ENCODE measurements around the gene NMU.
A peak's percentile ranks its signal among the peaks of the same experiment; 100 is the strongest.
"Not testable (repeated sequence)": the region's sequence is repeated elsewhere in the genome, so short reads cannot be mapped to it uniquely, and the experiment has no call there.

Gene NMU, protein sequence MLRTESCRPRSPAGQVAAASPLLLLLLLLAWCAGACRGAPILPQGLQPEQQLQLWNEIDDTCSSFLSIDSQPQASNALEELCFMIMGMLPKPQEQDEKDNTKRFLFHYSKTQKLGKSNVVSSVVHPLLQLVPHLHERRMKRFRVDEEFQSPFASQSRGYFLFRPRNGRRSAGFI

DNA sequence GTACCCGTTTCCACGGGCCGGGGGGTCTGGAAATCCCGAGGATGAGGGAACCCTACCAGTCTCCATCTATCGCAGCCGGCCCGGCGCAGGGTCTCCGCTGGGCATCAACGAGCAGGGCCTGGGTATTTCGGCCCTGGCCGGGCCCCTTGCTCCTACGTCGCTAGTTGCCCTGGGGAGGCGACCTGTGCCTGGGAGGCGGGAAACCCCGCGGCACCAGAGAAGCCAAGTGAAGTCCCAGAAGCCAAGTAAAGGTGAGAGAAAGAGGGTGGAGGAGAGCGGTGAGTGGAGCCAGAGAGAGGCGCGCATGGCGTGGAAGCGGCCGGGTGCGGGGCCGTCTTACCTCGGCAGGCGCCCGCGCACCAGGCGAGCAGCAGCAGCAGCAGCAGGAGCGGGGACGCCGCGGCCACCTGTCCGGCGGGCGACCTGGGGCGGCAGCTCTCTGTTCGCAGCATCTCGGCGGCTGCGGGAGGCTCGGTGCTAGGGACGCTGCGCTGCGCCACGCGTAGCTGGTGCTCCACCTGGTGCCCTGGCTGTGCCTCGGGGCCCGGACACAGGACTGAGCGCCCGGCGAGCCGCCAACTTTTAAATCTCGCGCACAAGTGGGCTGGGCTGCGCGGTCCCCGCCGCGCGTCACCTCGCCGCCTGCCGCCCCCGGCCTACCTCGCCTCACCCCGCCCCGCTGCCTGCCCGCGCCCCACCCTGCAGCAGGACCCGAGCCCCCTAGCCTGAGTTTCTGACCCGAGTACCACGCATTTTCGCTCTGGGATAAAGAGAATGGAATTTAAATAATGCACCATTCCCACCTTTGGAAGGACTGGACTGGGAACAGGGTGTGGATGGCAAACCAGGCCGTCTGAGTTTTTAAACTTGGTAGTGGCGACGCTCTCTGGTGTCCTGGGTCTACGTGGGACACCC lies at the start of gene NMU:
NMU (minus strand) TSS at position 558 of the 915 bp plus-strand sequence; CDS start at position 452, 106 bp downstream.
- Histone ChIP-seq H3K27me3 (ENCODE audit: control insufficient read depth in 1 of 2, insufficient read depth in 2 of 2, low read length in 2 of 2) (peaks cover 16 to 20% of the 10 kb centered on the region in 2 donors), H3K9ac (ENCODE audit: low read length) (no peak within 1 kb of the TSS), H3K27ac (ENCODE audit: low read depth, low read length) (no peak within 1 kb of the TSS), H3K9me3 (ENCODE audit: low read length) (no peaks in the 10 kb centered on the region), H3K4me1 (ENCODE audit: insufficient read depth, low read length) (peaks cover 4% of the 10 kb centered on the region), H3K36me3 (ENCODE audit: insufficient read depth, low read length) (no peaks in the 10 kb centered on the region), H3K4me3 (ENCODE audit: low read depth in 1 of 2, low read length in 2 of 2) (peak within 1 kb of the TSS in 1 of 2 donors; percentile 20)

DNA sequence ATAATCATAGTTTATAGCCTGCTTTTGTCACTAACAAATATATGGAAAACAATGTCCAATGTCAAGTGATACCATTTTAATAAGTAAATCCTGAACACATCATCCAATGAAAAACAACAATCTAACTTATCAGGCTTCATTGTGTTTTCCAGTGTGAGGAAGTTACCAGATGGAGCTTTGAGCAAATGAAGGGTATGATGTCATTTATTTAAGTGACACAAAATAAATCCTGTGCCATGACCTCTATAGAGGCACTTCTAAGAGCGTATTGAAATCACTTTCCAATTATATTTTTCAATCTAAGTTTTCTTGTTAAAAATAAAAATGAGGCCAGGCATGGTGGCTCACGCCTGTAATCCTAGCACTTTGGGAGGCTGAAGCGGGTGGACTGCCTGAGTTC lies 48.2 kb upstream of the NMU start:
- no peaks in the 10 kb centered on the region for H3K27me3 ChIP-seq (ENCODE audit: control insufficient read depth in 1 of 2, insufficient read depth in 2 of 2, low read length in 2 of 2)
- H3K27ac ChIP-seq (ENCODE audit: low read depth, low read length): no peak overlapping the region
- H3K4me1 ChIP-seq (ENCODE audit: insufficient read depth, low read length): no peaks in the 10 kb centered on the region
- H3K36me3 ChIP-seq (ENCODE audit: insufficient read depth, low read length): no peaks in the 10 kb centered on the region
- H3K4me3 ChIP-seq (ENCODE audit: low read depth in 1 of 2, low read length in 2 of 2): no peak overlapping the region
- H3K9ac ChIP-seq (ENCODE audit: low read length): no peak overlapping the region
- H3K9me3 ChIP-seq (ENCODE audit: low read length): no peaks in the 10 kb centered on the region

DNA sequence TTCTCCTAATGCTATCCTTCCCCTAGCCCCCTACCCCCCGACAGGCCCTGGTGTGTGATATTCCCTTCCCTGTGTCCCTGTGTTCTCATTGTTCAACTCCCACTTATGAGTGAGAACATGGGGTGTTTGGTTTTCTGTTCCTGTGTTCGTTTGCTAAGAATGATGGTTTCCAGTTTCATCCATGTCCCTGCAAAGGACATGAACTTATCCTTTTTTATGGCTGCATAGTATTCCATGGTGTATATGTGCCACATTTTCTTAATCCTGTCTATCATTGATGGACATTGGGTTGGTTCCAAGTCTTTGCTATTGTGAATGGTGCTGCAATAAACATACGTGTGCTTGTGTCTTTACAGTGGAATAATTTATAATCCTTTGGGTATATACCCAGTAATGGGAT lies 46.7 kb upstream of the NMU start:
- not testable (repeated sequence) for H3K27me3 ChIP-seq (ENCODE audit: control insufficient read depth in 1 of 2, insufficient read depth in 2 of 2, low read length in 2 of 2); H3K4me3 ChIP-seq (ENCODE audit: low read depth in 1 of 2, low read length in 2 of 2); H3K4me1 ChIP-seq (ENCODE audit: insufficient read depth, low read length); H3K27ac ChIP-seq (ENCODE audit: low read depth, low read length); H3K9ac ChIP-seq (ENCODE audit: low read length); H3K9me3 ChIP-seq (ENCODE audit: low read length); H3K36me3 ChIP-seq (ENCODE audit: insufficient read depth, low read length)

DNA sequence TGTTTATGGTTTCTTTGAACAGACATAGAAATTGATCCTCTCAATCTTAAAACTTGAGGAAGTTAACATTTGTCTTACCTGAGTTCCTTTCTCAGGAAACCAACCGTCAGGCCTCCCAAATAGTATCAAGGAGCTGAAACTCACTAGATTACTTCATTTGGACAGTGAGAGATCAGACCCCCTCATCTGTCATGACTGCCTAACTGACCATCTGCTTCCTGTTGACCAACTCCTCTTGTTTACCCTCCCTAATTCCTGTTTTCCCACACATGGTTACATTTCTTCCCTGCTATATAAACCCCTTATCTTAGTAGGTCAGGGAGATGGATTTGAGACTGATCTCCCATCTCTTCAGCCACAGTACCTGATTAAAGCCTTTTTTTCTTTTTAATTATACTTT lies 46.2 kb upstream of the NMU start:
- no peaks in the 10 kb centered on the region for H3K27me3 ChIP-seq (ENCODE audit: control insufficient read depth in 1 of 2, insufficient read depth in 2 of 2, low read length in 2 of 2)
- H3K9ac ChIP-seq (ENCODE audit: low read length): no peak overlapping the region
- H3K36me3 ChIP-seq (ENCODE audit: insufficient read depth, low read length): no peaks in the 10 kb centered on the region
- no peak overlapping the region for H3K27ac ChIP-seq (ENCODE audit: low read depth, low read length)
- H3K4me3 ChIP-seq (ENCODE audit: low read depth in 1 of 2, low read length in 2 of 2): no peak overlapping the region
- H3K4me1 ChIP-seq (ENCODE audit: insufficient read depth, low read length): no peaks in the 10 kb centered on the region
- no peaks in the 10 kb centered on the region for H3K9me3 ChIP-seq (ENCODE audit: low read length)

DNA sequence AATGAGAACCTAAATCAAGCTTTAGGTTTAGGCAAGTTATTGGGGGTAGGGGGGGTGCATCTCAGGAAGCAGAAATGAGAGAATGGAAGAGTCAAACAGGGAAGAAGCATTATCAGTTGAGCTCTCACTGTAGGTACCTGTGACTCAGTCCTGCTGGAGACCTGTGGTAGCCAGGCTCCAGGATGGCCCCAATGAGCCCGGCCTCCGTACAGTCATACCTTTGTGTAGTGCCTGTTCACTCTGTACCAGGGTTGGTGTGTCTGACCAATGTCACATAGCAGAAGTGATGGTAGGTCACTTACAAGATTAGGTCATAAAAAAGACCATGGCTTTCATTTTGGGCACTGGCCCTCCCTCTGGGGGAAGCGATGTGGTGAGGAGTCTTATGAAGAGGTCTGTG lies 45.3 kb upstream of the NMU start:
- Histone ChIP-seq H3K4me1 (ENCODE audit: insufficient read depth, low read length) (no peaks in the 10 kb centered on the region), H3K4me3 (ENCODE audit: low read depth in 1 of 2, low read length in 2 of 2) (no peak overlapping the region), H3K27ac (ENCODE audit: low read depth, low read length) (no peak overlapping the region), H3K9ac (ENCODE audit: low read length) (no peak overlapping the region), H3K27me3 (ENCODE audit: control insufficient read depth in 1 of 2, insufficient read depth in 2 of 2, low read length in 2 of 2) (no peaks in the 10 kb centered on the region), H3K9me3 (ENCODE audit: low read length) (no peaks in the 10 kb centered on the region), H3K36me3 (ENCODE audit: insufficient read depth, low read length) (no peaks in the 10 kb centered on the region)

DNA sequence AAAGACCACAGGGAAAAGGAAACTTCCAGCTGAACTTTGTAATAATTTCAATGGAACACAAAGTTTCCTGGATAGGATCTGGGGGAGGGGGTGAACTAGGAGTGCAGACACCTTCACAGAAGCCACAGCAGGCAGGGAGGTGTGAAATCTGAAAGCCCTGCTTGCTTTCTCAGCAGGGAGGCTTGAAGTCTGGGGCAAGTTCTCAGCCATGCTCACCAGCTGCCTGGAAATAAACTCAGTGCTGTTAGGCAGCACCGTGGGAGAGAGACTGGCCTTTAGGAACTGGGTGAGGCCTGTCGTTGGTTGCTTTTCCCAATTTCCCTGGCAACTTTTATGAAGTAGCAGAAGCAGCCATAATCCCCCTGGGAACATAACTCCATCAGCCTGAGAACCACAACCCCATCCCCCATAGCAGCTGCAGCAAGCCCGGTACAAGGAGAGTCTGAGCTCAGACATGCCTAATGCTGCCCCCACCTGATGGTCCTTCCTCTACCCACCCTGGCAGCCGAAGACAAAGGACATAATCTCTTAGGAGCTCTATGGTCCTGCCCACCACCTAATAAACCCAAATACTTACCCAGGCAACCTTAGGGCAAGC lies 39.2 kb upstream of the NMU start:
- H3K36me3 ChIP-seq (ENCODE audit: insufficient read depth, low read length): no peaks in the 10 kb centered on the region
- no peaks in the 10 kb centered on the region for H3K9me3 ChIP-seq (ENCODE audit: low read length)
- no peaks in the 10 kb centered on the region for H3K27me3 ChIP-seq (ENCODE audit: control insufficient read depth in 1 of 2, insufficient read depth in 2 of 2, low read length in 2 of 2)
- H3K4me1 ChIP-seq (ENCODE audit: insufficient read depth, low read length): no peaks in the 10 kb centered on the region
- no peak overlapping the region for H3K9ac ChIP-seq (ENCODE audit: low read length)
- no peak overlapping the region for H3K4me3 ChIP-seq (ENCODE audit: low read depth in 1 of 2, low read length in 2 of 2)
- H3K27ac ChIP-seq (ENCODE audit: low read depth, low read length): no peak overlapping the region

DNA sequence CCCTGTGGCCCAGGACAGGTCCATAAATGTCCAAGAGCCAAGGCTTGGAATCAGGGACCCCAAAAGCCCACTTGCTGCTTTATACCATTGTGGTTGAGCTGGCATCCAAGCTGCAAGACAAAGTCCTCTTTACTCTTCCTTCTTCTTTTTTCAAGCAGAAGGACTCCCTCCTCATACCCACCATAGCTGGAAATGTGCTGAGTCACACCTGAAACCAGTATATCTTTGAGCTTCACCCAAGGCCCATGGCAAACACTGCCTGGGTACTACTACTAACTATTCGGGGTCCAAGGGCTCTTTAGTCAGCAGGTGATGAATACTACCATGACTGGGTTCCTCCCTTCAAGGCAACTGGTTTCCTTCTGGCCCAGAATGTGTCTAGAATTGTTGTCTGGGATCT lies 37.3 kb upstream of the NMU start:
- no peaks in the 10 kb centered on the region for H3K9me3 ChIP-seq (ENCODE audit: low read length)
- no peaks in the 10 kb centered on the region for H3K36me3 ChIP-seq (ENCODE audit: insufficient read depth, low read length)
- no peak overlapping the region for H3K27ac ChIP-seq (ENCODE audit: low read depth, low read length)
- H3K4me1 ChIP-seq (ENCODE audit: insufficient read depth, low read length): no peaks in the 10 kb centered on the region
- H3K27me3 ChIP-seq (ENCODE audit: control insufficient read depth in 1 of 2, insufficient read depth in 2 of 2, low read length in 2 of 2): no peaks in the 10 kb centered on the region
- H3K4me3 ChIP-seq (ENCODE audit: low read depth in 1 of 2, low read length in 2 of 2): no peak overlapping the region
- no peak overlapping the region for H3K9ac ChIP-seq (ENCODE audit: low read length)

DNA sequence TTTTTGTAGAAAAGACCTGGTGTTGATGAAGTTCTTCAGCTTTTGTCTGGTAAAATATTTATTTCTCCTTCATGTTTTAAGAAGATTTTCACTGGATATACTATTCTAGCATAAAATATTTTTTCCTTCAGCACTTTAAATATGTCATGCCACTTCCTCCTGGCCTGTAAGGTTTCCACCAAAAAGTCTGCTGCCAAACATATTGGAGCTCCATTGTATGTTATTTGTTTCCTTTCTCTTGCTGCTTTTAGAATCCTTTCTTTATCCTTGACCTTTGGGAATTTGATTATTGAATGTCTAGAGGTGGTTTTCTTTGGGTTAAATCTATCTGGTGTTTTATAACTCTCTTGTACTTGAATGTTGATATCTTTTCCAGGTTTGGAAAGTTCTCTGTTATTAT lies 35.6 kb upstream of the NMU start:
- no peaks in the 10 kb centered on the region for H3K9me3 ChIP-seq (ENCODE audit: low read length)
- no peaks in the 10 kb centered on the region for H3K27me3 ChIP-seq (ENCODE audit: control insufficient read depth in 1 of 2, insufficient read depth in 2 of 2, low read length in 2 of 2)
- H3K9ac ChIP-seq (ENCODE audit: low read length): no peak overlapping the region
- H3K36me3 ChIP-seq (ENCODE audit: insufficient read depth, low read length): no peaks in the 10 kb centered on the region
- no peak overlapping the region for H3K27ac ChIP-seq (ENCODE audit: low read depth, low read length)
- H3K4me1 ChIP-seq (ENCODE audit: insufficient read depth, low read length): no peaks in the 10 kb centered on the region
- H3K4me3 ChIP-seq (ENCODE audit: low read depth in 1 of 2, low read length in 2 of 2): no peak overlapping the region

DNA sequence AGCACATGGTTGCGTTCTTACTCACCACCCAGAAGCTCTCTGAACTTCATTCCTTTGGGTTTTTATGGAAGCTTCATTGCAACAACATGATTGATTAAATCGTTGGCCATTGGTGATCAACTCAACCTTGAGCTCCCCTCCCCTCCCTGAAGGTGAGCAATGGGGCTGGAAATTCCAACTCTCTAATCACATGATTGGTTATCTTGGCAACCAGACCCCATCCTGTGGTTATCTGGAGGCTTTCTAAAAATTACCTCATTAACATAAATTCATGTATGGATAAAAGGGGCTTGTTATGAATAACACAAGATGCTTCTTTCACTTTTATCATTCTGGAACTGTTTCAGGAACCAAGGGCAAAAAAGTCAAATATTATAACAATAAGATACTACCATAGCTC lies 34.6 kb upstream of the NMU start:
- Histone ChIP-seq H3K9ac (ENCODE audit: low read length) (no peak overlapping the region), H3K36me3 (ENCODE audit: insufficient read depth, low read length) (no peaks in the 10 kb centered on the region), H3K4me3 (ENCODE audit: low read depth in 1 of 2, low read length in 2 of 2) (no peak overlapping the region), H3K27ac (ENCODE audit: low read depth, low read length) (no peak overlapping the region), H3K9me3 (ENCODE audit: low read length) (no peaks in the 10 kb centered on the region), H3K27me3 (ENCODE audit: control insufficient read depth in 1 of 2, insufficient read depth in 2 of 2, low read length in 2 of 2) (no peaks in the 10 kb centered on the region), H3K4me1 (ENCODE audit: insufficient read depth, low read length) (no peaks in the 10 kb centered on the region)

DNA sequence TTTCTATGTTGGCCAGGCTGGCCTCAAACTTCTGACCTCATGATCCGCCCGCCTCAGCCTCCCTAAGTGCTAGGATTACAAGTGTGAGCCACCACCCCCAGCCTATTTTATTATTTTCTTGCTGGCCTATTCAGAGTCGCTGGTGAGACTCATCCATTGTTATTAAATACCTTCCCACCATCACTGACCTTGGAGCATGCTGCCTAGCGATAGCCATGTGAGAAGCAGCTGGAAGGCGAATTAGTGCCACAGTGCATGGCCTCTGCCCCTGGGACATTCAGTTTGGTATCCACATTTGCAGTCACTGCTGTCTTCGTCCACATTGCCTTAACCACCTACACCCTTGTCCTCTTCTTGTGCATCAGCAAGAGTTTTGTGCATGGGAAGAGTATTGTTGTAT lies 32.4 kb upstream of the NMU start:
- no peak overlapping the region for H3K9ac ChIP-seq (ENCODE audit: low read length)
- H3K36me3 ChIP-seq (ENCODE audit: insufficient read depth, low read length): no peaks in the 10 kb centered on the region
- no peaks in the 10 kb centered on the region for H3K4me1 ChIP-seq (ENCODE audit: insufficient read depth, low read length)
- H3K27ac ChIP-seq (ENCODE audit: low read depth, low read length): no peak overlapping the region
- no peak overlapping the region for H3K4me3 ChIP-seq (ENCODE audit: low read depth in 1 of 2, low read length in 2 of 2)
- H3K27me3 ChIP-seq (ENCODE audit: control insufficient read depth in 1 of 2, insufficient read depth in 2 of 2, low read length in 2 of 2): no peaks in the 10 kb centered on the region
- no peaks in the 10 kb centered on the region for H3K9me3 ChIP-seq (ENCODE audit: low read length)

DNA sequence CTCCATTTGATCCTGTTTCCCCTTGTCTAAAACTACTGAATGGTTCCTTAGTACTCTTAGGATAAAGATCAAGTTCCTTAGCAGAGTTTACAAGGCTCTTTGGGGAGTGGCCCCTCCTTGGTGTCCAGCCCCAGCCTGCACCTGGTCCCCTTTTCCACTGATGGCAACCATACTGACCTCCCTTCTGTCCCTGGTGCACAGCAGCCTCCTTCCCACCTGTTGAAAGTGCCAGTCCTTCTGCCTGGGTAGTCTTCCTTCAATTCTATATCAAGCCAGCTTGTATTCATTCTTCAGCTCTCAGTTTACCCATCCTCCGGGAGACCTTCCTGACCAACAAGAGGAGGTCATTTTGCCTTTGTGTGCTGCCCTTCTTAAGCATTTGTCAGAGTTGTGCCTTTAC lies 30.4 kb upstream of the NMU start:
- no peaks in the 10 kb centered on the region for H3K4me1 ChIP-seq (ENCODE audit: insufficient read depth, low read length)
- no peak overlapping the region for H3K27ac ChIP-seq (ENCODE audit: low read depth, low read length)
- H3K36me3 ChIP-seq (ENCODE audit: insufficient read depth, low read length): no peaks in the 10 kb centered on the region
- no peaks in the 10 kb centered on the region for H3K27me3 ChIP-seq (ENCODE audit: control insufficient read depth in 1 of 2, insufficient read depth in 2 of 2, low read length in 2 of 2)
- H3K4me3 ChIP-seq (ENCODE audit: low read depth in 1 of 2, low read length in 2 of 2): no peak overlapping the region
- no peaks in the 10 kb centered on the region for H3K9me3 ChIP-seq (ENCODE audit: low read length)
- no peak overlapping the region for H3K9ac ChIP-seq (ENCODE audit: low read length)
